HepG2 (cell line): ENCODE data around the gene TGIF1. TPM values are rescaled to one million over a fixed set of nuclear protein-coding genes. Genes with fewer than 3 reads are reported as not detected.

Experiments
- ATAC-seq: fragments of 200-7000 bp; cut with Tn5 transposase; 3 replicates; pipeline ENCODE4 v1.9.1; 2020; ENCODE audit warnings: mild to moderate bottlenecking, moderate library complexity
- BruUV-seq: library from RNA; stranded (reverse); fragments of 400-500 nt; replicated peaks from 2 replicates; lab custom pipeline; 2021; lab: Mats Ljungman, UMichigan
- CTCF ChIA-PET: fragments of 300-600 bp; formaldehyde crosslinking; extraction: SDS; loops from one replicate; lab custom pipeline; 2021; ENCODE audit warnings: low total read pairs, inconsistent platforms, low intra/inter-chr PET ratio; lab: Yijun Ruan, JAX
- POLR2A ChIA-PET: fragments of 350-600 bp; sonication (Branson Sonifier 250); formaldehyde crosslinking; loops from one replicate; lab custom pipeline; 2020; ENCODE audit warnings: antibody characterized with exemption, inconsistent platforms; lab: Yijun Ruan, JAX
- DNase-seq: peaks from one replicate; pipeline ENCODE4 v3.0.0-alpha.2; 2015; ENCODE audit warnings: low spot score
- FAIRE-seq: peaks from 3 replicates; lab custom pipeline; 2011; peaks lifted over from hg19 to GRCh38; lab: Jason Lieb, UNC
- H2AFZ ChIP-seq: one replicate; pipeline ENCODE4 v1.6.1; 2011; ENCODE audit warnings: low read length, inconsistent platforms
- H3K27ac ChIP-seq: fragments of 300-600 bp; 3 replicates; pipeline ENCODE4 v1.8.0; 2011; ENCODE audit warnings: mixed run types, mild to moderate bottlenecking, mixed read lengths, low read length, inconsistent platforms; ENCODE audit not compliant: insufficient read depth; ENCODE audit errors: extremely low read length
- H3K27me3 ChIP-seq, 2 experiments: fragments of 200-600 bp in 1 of 2; 2 replicates in 1 of 2; 3 replicates in 1 of 2; pipeline versions ENCODE4 v1.6.0 to v1.8.0; 2011; ENCODE audit warnings: low read length in 2 of 2, mild to moderate bottlenecking in 2 of 2, moderate library complexity in 2 of 2, inconsistent platforms in 1 of 2; ENCODE audit not compliant: insufficient read depth in 2 of 2, control insufficient read depth in 1 of 2
- H3K36me3 ChIP-seq, 2 experiments: fragments of 200-600 bp in 1 of 2; replicated peaks in 1 of 2; 2 replicates in 1 of 2; 3 replicates in 1 of 2; pipeline versions ENCODE4 v1.5.1 to v1.8.0; 2011; ENCODE audit warnings: low read length in 2 of 2, inconsistent platforms in 1 of 2; ENCODE audit not compliant: insufficient read depth in 2 of 2, control insufficient read depth in 1 of 2
- H3K4me1 ChIP-seq: 2 replicates; pipeline ENCODE4 v1.5.1; 2012; ENCODE audit warnings: low read length, inconsistent platforms; ENCODE audit not compliant: insufficient read depth
- H3K4me2 ChIP-seq: 2 replicates; pipeline ENCODE4 v1.6.0; 2011; ENCODE audit warnings: low read depth, low read length, inconsistent platforms
- H3K4me3 ChIP-seq, 3 experiments: fragments of 200-600 bp in 1 of 3; sonication (generic), shearing (Covaris generic) in 1 of 3; replicated peaks in 1 of 3; 2 replicates each; pipeline ENCODE4 v1.5.1; 2011 to 2016; ENCODE audit warnings: low read length in 3 of 3, inconsistent platforms in 2 of 3, low read depth in 2 of 3, mild to moderate bottlenecking in 2 of 3, control low read depth in 1 of 3, mixed read lengths in 1 of 3; ENCODE audit not compliant: insufficient read depth in 1 of 3
- H3K79me2 ChIP-seq: one replicate; pipeline ENCODE4 v1.6.1; 2011; ENCODE audit warnings: low read length, inconsistent platforms; ENCODE audit not compliant: insufficient read depth
- H3K9ac ChIP-seq: 2 replicates; pipeline ENCODE4 v1.6.0; 2011; ENCODE audit warnings: mild to moderate bottlenecking, low read depth, low read length, inconsistent platforms; ENCODE audit not compliant: insufficient read depth
- H3K9me3 ChIP-seq: 2 replicates; pipeline ENCODE4 v1.5.1; 2012; ENCODE audit warnings: mild to moderate bottlenecking, low read length
- H4K20me1 ChIP-seq: 2 replicates; pipeline ENCODE4 v1.6.0; 2011; ENCODE audit warnings: inconsistent platforms, mild to moderate bottlenecking, low read length, moderate library complexity; ENCODE audit not compliant: insufficient read depth
- AGO2 ChIP-seq: fragments of 200-400 bp; formaldehyde crosslinking; optimal IDR thresholded peaks from 2 replicates; pipeline ENCODE3; 2017; ENCODE audit warnings: mild to moderate bottlenecking, low read depth, low read length, moderate library complexity
- ATAD3A ChIP-seq: sonication (generic); formaldehyde crosslinking; IDR thresholded peaks from 2 replicates; pipeline ENCODE4 v1.4.0; 2020; ENCODE audit warnings: missing genetic modification reagents
- HDAC2 ChIP-seq: sonication (generic); formaldehyde crosslinking; IDR thresholded peaks from 2 replicates; pipeline ENCODE4 v1.4.0; 2020; ENCODE audit warnings: missing genetic modification reagents
- POGZ ChIP-seq: sonication (generic); formaldehyde crosslinking; IDR thresholded peaks from 2 replicates; pipeline ENCODE4 v1.4.0; 2020; ENCODE audit warnings: mild to moderate bottlenecking, missing genetic modification reagents
- ZNF292 ChIP-seq: sonication (generic); formaldehyde crosslinking; IDR thresholded peaks from 2 replicates; pipeline ENCODE4 v1.8.1; 2022; ENCODE audit warnings: mild to moderate bottlenecking, low read depth, missing genetic modification reagents, borderline replicate concordance
- ZNF317 ChIP-seq: sonication (generic); formaldehyde crosslinking; IDR thresholded peaks from 2 replicates; pipeline ENCODE4 v1.5.0; 2020; ENCODE audit warnings: mild to moderate bottlenecking, missing genetic modification reagents
- ZNF501 ChIP-seq: sonication (generic); formaldehyde crosslinking; IDR thresholded peaks from 2 replicates; pipeline ENCODE4 v1.5.1; 2020; ENCODE audit warnings: mild to moderate bottlenecking, moderate library complexity, missing genetic modification reagents
- WGBS: methylation state at CpG from one replicate; pipeline ENCODE4 v1.1.6; 2017; ENCODE audit warnings: low lambda C conversion rate; 5-methylcytosine and 5-hydroxymethylcytosine counted together
- in situ Hi-C: cut with HindIII; loops from 2 replicates; pipeline ENCODE4 v1.10.0; 2017; ENCODE audit warnings: low pct_unique_long_range_greater_than_20kb; ENCODE audit not compliant: extremely low pct_ligation_motif_present
- intact Hi-C: fragments of 100-400 bp; cut with micrococcal nuclease; formaldehyde crosslinking; loops from one replicate; pipeline ENCODE4 v1.10.0; 2022; ENCODE audit not compliant: unreplicated experiment
- polyA plus RNA-seq, 8 experiments: library from polyadenylated mRNA; depleted of rRNA in 3 of 8; stranded (reverse) in 7 of 8; unstranded in 1 of 8; fragments of >200 nt; fragmentation: Illumina TruSeq in 4 of 8; extraction: Trizol in 4 of 8; gene quantifications; 2 replicates each; pipeline versions ENCODE4 v1.2.1 to v1.2.3, GENCODE V29; 2011 to 2016; ENCODE audit warnings: low read depth in 4 of 8, missing spikeins in 1 of 8, mixed read lengths in 1 of 8; ENCODE audit not compliant: insufficient read depth in 1 of 8
- total RNA-seq, 5 experiments: library from RNA; depleted of rRNA; stranded (reverse); fragments of >200 nt; fragmentation: Illumina TruSeq; extraction: Trizol; gene quantifications; 2 replicates each; pipeline ENCODE4 v1.2.3, GENCODE V29; 2016; ENCODE audit warnings: low read depth in 1 of 5
- TF ChIP-seq, protein P1 (sequence below): sonication (generic); formaldehyde crosslinking; IDR thresholded peaks from 2 replicates; pipeline ENCODE4 v1.4.0; 2020; ENCODE audit warnings: missing genetic modification reagents
- TF ChIP-seq, protein P2 (sequence below): sonication (generic); IDR thresholded peaks from 2 replicates; pipeline ENCODE4 v1.6.1; 2016; ENCODE audit warnings: low read depth, borderline replicate concordance

The TGIF1 gene
- total and polyA plus RNA-seq, 2 of the 13 experiments (the other 11 are each of a cell fraction or from before 2014, with no cell fraction given), result 50.0 to 76.1 TPM

DNA sequence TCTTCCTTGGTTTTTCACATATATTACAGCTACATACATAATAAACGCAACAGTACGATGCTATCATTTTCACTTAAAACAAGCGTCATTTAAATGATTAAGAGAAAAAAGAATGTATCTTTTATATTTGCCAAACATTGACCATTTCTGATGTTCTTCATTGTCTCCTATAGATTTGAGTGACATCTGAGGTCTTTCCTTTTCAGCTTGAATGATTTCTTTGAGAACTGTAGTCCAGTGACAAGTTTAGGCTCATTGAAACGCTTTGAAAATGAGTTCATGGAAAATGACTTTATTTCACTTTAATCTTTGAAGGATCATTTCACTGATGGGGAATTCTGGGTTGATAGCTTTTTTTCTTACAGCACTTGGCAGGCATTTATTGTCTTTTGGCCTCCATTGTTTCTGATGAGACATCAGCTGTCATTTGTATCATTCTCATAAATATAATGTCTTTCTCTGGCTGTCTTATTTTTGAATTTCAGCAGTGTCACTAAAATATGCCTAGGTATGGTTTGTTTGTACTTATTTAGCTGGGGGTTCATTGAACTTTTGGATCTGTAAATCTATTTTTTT lies 10.9 kb downstream of the TGIF1 start:
- CTCF ChIA-PET, result no interaction called here
- Histone ChIP-seq H3K27me3 (no peaks in the 10 kb centered on the region), H3K27ac (no peak overlapping the region), H3K4me3 (no peak overlapping the region), H3K4me2 (no peak overlapping the region), H3K79me2 (peaks cover 21% of the 10 kb centered on the region), H2AFZ (no peak overlapping the region), H3K36me3 (peaks cover 8 to 37% of the 10 kb centered on the region in 2 experiments; a peak in 4 of 5 replicates), H3K4me1 (peaks cover 37% of the 10 kb centered on the region), H3K9me3 (no peaks in the 10 kb centered on the region), H3K9ac (no peak overlapping the region), H4K20me1 (peaks cover 26% of the 10 kb centered on the region)
- 97% methylated on average over 4 of the region's 4 CpGs for WGBS
- in situ Hi-C loops (loop anchor here (25.0 kb wide), 1 partner anchor 399 kb away; no protein-coding TSS in a partner anchor), intact Hi-C loops (no loop called here)
- BruUV-seq, result no TSS peak
- POLR2A ChIA-PET, result no interaction called here
- ATAC-seq (no peak), DNase-seq (no peak), FAIRE-seq (no peak)
- TF ChIP-seq ZNF317 (CRISPR knock-in tag) (peak; percentile 98), AGO2 (peak; percentile 38), ZNF501 (CRISPR knock-in tag) (no peak)
- TF ChIP-seq, protein P1, sequence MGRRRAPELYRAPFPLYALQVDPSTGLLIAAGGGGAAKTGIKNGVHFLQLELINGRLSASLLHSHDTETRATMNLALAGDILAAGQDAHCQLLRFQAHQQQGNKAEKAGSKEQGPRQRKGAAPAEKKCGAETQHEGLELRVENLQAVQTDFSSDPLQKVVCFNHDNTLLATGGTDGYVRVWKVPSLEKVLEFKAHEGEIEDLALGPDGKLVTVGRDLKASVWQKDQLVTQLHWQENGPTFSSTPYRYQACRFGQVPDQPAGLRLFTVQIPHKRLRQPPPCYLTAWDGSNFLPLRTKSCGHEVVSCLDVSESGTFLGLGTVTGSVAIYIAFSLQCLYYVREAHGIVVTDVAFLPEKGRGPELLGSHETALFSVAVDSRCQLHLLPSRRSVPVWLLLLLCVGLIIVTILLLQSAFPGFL (CRISPR knock-in tag), result no peak

DNA sequence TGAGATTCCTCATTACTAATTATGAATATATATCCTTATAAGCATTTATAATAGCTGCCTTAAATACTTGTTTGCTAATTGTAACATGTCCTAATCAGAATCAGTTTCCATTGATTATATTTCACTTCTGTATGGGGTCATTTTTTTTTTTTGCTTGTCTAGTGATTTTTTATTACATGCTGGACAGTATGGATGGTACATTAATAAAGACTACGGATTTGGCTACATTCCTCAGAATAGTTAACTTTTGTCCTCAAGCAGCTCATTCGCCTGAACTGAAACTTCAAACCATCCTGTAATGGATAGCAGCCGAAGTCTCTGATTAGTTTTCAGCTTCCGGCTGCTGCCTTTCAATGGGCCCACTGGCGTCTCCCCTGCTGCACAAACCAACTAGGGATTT lies 11.7 kb downstream of the TGIF1 start:
- in situ Hi-C loops, result loop anchor here (25.0 kb wide), 1 partner anchor 399 kb away; no protein-coding TSS in a partner anchor
- WGBS, result 97% methylated on average over 5 of the region's 5 CpGs
- H3K27me3 ChIP-seq, result no peaks in the 10 kb centered on the region
- FAIRE-seq (no peak), DNase-seq (no peak), ATAC-seq (no peak)
- H3K9me3 ChIP-seq, result no peaks in the 10 kb centered on the region
- POLR2A ChIA-PET, result no interaction called here
- H3K36me3 ChIP-seq, result peaks cover 8 to 30% of the 10 kb centered on the region in 2 experiments; a peak in 4 of 5 replicates
- BruUV-seq, result no TSS peak
- H4K20me1 ChIP-seq, result peaks cover 19% of the 10 kb centered on the region
- H2AFZ ChIP-seq, result no peak overlapping the region
- CTCF ChIA-PET, result no interaction called here
- no peak overlapping the region for H3K27ac ChIP-seq
- H3K4me2 ChIP-seq, result no peak overlapping the region
- H3K4me3 ChIP-seq, result no peak overlapping the region
- intact Hi-C loops, result no loop called here
- H3K4me1 ChIP-seq, result peaks cover 32% of the 10 kb centered on the region
- peaks cover 13% of the 10 kb centered on the region for H3K79me2 ChIP-seq
- H3K9ac ChIP-seq, result no peak overlapping the region
- no peak for TF ChIP-seq POGZ (CRISPR knock-in tag)
- TF ChIP-seq, protein P2, sequence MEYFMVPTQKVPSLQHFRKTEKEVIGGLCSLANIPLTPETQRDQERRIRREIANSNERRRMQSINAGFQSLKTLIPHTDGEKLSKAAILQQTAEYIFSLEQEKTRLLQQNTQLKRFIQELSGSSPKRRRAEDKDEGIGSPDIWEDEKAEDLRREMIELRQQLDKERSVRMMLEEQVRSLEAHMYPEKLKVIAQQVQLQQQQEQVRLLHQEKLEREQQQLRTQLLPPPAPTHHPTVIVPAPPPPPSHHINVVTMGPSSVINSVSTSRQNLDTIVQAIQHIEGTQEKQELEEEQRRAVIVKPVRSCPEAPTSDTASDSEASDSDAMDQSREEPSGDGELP, result no peak
- no peak for TF ChIP-seq ATAD3A (CRISPR knock-in tag)
- TF ChIP-seq ZNF292 (CRISPR knock-in tag), result no peak
- TF ChIP-seq HDAC2 (CRISPR knock-in tag), result no peak
